22Rv1 (cell line): Measurements from ENCODE around the gene ANO9.

Experiments used
- H3K27ac ChIP-seq: fragments of 450-650 bp; 2 replicates; pipeline ENCODE4 v1.5.1; 2017
- ZFX ChIP-seq: fragments of 450-650 bp; IDR thresholded peaks from 2 replicates; pipeline ENCODE4 v1.6.1; 2017; ENCODE audit warnings: antibody characterized with exemption, borderline replicate concordance
- TF ChIP-seq, protein P1 (sequence below): fragments of 450-650 bp; IDR thresholded peaks from 2 replicates; pipeline ENCODE4 v1.5.1; 2017; ENCODE audit warnings: mild to moderate bottlenecking

ANO9 gene

DNA sequence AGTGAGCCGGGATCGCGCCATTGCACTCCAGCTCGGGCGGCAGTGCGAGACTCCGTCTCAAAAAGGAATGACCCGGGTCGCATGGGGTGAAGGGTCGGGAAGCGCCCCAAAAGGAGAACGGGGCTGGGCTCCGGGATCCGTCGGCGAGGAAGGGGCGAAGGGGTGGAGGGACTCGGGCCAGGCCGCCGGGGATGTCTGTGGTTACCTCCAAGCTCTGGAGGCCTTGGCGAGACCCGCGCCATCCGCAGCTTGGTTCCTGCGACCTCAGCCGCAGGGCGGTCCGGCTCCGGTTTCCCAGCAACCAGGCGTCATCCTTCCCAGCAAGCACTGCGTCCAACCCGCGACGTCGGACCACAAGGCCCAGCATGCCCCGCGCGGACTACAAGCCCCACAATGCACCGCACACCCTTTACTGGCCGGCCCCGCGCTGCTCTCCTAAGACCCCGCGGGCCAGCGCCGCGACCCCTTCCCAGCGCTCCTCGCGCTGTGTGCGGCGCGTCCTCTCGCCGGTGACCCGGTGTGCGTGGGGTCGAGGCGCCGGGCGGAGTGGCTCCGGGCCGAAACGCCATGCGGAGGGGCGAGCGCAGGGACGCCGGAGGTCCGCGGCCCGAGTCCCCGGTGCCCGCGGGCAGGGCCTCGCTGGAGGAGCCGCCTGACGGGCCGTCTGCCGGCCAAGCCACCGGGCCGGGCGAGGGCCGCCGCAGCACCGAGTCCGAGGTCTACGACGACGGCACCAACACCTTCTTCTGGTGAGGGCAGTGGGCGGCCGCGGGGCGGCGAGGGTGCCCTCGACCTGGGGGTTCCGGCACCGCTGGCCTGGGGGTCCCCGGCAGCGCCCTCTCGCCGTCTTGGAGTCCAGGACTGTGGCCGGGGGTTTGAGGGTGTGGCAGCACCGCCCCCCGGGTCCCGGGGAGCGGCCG is 8.3 kb upstream of the ANO9 start, which contains the start of gene PTDSS2:
TSS of gene PTDSS2 (plus strand) at position 391 of the 920 bp plus-strand sequence. CDS start at position 568, 177 bp downstream.
- no peak for TF ChIP-seq ZFX
- TF ChIP-seq, protein P1, sequence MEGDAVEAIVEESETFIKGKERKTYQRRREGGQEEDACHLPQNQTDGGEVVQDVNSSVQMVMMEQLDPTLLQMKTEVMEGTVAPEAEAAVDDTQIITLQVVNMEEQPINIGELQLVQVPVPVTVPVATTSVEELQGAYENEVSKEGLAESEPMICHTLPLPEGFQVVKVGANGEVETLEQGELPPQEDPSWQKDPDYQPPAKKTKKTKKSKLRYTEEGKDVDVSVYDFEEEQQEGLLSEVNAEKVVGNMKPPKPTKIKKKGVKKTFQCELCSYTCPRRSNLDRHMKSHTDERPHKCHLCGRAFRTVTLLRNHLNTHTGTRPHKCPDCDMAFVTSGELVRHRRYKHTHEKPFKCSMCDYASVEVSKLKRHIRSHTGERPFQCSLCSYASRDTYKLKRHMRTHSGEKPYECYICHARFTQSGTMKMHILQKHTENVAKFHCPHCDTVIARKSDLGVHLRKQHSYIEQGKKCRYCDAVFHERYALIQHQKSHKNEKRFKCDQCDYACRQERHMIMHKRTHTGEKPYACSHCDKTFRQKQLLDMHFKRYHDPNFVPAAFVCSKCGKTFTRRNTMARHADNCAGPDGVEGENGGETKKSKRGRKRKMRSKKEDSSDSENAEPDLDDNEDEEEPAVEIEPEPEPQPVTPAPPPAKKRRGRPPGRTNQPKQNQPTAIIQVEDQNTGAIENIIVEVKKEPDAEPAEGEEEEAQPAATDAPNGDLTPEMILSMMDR: no peak
- H3K27ac ChIP-seq: peak within 1 kb of the TSS; percentile 93

DNA sequence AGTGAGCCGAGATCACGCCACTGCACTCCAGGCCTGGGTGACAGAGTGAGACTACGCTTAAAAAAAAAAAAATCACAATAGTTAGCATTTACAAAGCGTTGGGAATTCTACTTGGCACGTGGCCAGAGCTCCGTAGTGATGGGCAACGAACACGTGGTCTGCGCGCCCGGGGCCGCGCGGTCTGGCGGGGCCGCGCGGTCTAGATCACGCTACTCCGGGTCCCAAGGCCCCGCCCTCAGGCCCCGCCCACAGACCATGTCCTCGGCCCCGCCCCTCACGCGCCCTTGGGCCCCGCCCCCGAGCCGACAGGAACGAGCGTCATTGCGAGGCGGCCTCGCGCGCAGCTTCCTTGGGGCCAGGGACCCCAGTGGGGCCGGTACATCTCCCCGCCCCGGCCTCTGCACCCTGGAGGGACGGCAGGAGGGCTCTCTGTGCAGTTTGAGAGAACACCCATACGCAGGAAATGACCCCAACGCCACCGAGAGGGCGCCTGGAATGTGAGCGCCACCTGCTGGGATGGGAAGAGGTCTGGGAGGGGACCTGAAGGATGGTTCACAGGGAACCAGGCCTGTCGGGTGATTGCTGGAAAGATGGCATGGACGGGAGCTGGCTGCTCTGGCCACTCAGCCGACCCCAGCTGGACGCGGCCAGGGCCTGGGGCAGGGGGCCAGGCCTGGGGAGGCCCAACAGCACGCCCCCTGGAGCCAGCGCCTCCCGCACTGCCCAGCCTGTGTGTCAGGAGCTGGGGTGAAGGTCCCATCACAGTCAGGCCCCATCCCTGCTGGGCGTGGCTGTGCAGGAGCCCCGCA is 6.3 kb upstream of the ANO9 start:
- TF ChIP-seq, protein P1: peak; percentile 93
- no peak for TF ChIP-seq ZFX
- H3K27ac ChIP-seq: peak overlapping the region; percentile 93

DNA sequence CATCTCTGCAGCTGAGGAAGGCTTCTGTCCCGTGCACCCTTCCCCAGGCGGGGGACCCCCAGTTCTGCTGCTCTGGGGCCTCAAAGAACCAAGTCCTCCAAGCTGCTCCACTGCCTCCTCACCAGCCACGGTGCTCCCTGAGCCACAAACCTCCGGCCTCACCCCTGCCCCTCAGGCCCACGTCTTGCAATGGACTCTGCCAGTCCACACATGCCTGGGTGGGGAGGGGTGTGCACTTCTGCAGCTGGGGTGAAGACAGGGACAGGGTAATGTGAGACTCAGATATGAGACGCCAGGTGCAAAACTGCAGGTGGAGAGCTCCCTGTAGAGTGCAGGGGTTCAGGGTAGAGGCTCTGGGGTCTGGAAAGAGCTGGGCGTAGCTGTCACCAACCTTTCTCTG is 5.1 kb upstream of the ANO9 start:
- TF ChIP-seq, protein P1: no peak
- TF ChIP-seq ZFX: no peak
- H3K27ac ChIP-seq: peak overlapping the region; percentile 93

DNA sequence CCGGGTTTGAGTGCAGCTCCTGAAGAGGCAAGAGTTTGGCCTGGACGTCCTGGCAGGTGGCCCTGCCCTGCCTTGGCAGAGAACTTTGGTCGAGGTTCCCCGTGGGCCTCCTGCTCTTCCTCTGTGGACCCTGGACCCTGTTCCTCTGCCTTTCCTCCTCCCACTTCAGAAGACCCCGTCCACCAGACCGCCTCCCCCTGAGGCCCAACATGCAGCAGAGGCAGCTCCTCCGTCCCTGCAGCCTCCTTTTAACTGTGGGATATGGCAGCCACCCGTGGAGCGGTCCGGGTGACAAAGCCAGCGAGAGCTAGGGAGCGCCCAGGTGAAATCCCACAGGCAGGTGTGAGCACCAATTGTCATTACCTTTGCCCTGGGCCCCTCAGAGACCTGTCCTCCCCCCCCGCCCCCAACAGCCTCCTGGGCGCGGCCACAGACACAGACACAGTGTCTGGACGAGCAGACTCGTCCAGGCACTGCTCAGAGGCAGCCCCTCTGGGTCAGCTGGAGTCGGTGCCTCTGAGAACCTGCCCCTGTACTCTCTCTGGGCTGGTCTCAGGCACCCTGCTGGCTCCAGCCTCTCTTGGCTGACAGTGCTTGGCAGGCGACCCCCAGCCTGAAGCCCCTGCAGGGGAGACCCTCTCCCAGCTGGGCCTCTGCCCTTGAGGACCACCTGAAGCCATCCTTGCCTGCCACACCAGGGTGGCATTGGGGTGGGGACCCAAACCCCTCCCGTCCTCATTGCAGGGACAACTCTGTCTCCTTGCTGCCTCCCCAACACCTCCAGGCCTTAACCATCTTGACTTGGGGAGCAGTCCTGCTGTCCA is 4.2 kb upstream of the ANO9 start:
- peak overlapping the region; percentile 93 for H3K27ac ChIP-seq
- TF ChIP-seq, protein P1: no peak
- TF ChIP-seq ZFX: no peak

DNA sequence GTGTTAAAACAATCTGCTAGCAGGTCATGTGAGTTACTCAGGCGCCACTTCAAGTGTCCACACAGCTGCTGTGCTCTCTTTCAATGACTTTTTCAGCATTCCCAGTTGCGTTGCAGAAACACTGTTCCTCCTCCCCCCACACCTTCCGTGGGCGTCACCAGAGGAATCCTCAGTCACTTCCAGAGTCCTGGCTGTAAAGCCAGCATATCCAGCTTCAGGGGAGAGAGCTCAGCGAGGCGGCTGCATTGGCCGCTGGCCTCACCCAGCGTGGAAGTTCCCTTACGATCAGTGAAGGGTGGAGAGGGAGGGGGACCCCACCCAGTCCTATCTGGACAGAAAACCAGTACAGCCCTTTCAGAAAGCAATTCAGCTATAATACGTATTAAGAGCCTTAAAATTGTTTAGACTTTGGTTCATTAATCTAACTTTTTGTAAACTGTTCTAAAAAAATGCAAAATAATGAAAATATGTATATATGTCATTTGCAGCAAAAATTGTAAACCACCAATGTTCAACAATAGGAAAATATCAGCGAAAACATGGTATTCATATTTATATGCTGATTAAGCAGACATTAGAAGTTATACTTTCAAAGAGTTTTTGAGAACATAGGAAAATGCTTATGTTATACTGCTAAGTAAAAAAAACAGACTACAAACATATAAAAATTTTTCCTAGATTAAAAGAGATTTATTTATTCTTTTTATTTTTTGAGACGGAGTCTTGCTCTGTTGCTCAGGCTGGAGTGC is 2.8 kb upstream of the ANO9 start:
- H3K27ac ChIP-seq: peak overlapping the region; percentile 93
- TF ChIP-seq ZFX: no peak
- TF ChIP-seq, protein P1: no peak

DNA sequence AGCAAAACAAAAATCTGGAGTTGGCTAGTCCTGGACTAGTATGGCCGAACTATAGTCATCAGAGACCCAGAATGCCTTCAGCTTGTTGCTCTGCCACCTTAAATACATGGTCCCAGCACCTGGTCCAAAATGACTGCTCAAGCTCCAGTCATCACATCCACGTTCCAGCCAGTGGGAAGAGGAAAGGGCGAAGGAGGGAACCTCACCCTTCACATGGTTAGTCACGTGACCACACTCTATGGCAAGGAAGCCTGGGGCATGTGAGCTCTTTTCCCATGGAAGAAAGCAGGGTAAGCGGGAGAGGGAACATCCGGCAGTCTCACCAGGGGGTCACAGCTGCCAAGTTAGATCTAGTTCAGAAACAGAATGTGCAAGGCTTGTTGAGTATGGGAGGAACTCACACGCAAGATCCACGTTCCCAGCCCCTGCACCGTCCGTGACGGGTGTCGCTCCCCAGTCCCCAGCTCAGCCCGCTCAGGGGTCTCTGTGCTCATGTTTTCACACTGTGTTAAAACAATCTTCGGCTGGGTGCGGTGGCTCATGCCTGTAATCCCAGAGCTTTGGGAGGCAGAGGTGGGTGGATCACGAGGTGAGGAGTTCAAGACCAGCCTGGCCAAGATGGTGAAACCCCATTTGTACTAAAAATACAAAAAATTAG is 1.9 kb upstream of the ANO9 start:
- peak overlapping the region; percentile 93 for H3K27ac ChIP-seq
- no peak for TF ChIP-seq ZFX
- TF ChIP-seq, protein P1: no peak
